HEK293 (cell line): Measurements from ENCODE around the gene PTPRN2.

Experiments used
- CTCF ChIP-seq: fragments of 450-650 bp; formaldehyde crosslinking; IDR thresholded peaks from 2 replicates; pipeline ENCODE4 v1.5.1; 2016; ENCODE audit warnings: missing biosample characterization, missing genetic modification characterization
- PBX3 ChIP-seq: sonication (generic); formaldehyde crosslinking; IDR thresholded peaks from 2 replicates; pipeline ENCODE4 v1.8.1; 2022; ENCODE audit warnings: mild to moderate bottlenecking, moderate library complexity, missing genetic modification reagents
- REPIN1 ChIP-seq: fragments of 450-650 bp; formaldehyde crosslinking; IDR thresholded peaks from 2 replicates; pipeline ENCODE4 v1.5.1; 2017; ENCODE audit warnings: missing biosample characterization, missing genetic modification characterization, low read depth
- REST ChIP-seq: fragments of 450-650 bp; formaldehyde crosslinking; IDR thresholded peaks from 2 replicates; pipeline ENCODE4 v1.5.1; 2016; ENCODE audit warnings: missing biosample characterization, missing genetic modification characterization
- ZNF324 ChIP-seq: fragments of 450-650 bp; formaldehyde crosslinking; IDR thresholded peaks from 2 replicates; pipeline ENCODE4 v1.5.1; 2016; ENCODE audit warnings: missing biosample characterization, missing genetic modification characterization
- ZNF48 ChIP-seq: fragments of 450-650 bp; formaldehyde crosslinking; IDR thresholded peaks from 2 replicates; pipeline ENCODE4 v1.5.1; 2016; ENCODE audit warnings: missing biosample characterization, missing genetic modification characterization
- ZNF558 ChIP-seq: fragments of 450-650 bp; formaldehyde crosslinking; IDR thresholded peaks from 2 replicates; pipeline ENCODE4 v1.5.1; 2016; ENCODE audit warnings: missing biosample characterization, missing genetic modification characterization
- ZNF626 ChIP-seq: fragments of 450-650 bp; sonication (Bioruptor Pico); formaldehyde crosslinking; IDR thresholded peaks from 2 replicates; pipeline ENCODE4 v1.5.1; 2018; ENCODE audit warnings: missing biosample characterization, missing genetic modification characterization, inconsistent platforms

GRCh38 chr7:158386355-158386618 lies 201.3 kb downstream of the PTPRN2 start:
- no peak for TF ChIP-seq PBX3 (CRISPR knock-in tag)
- no peak for TF ChIP-seq ZNF626 (tag by site-specific recombination)
- TF ChIP-seq REST (tag by site-specific recombination): no peak
- TF ChIP-seq REPIN1 (tag by site-specific recombination): no peak
- no peak for TF ChIP-seq CTCF (tag by site-specific recombination)
- TF ChIP-seq ZNF324 (tag by site-specific recombination): no peak
- no peak for TF ChIP-seq ZNF558 (tag by site-specific recombination)
- TF ChIP-seq ZNF48: no peak
